Activated CD4-positive, alpha-beta T cell treated with anti-CD3 and anti-CD28 coated beads, Interleukin-2, amount 10 ng/mL, durations not matched to agents 24 days and 14 days (primary cell): Measurements from ENCODE around the gene CBY1. TPM values are rescaled to one million over a fixed set of nuclear protein-coding genes. Genes with fewer than 3 reads are reported as not detected.
A peak's percentile ranks its signal among the peaks of the same experiment; 100 is the strongest.

ENCODE experiments used
- DNase-seq: peaks from one replicate; pipeline ENCODE4 v3.0.0; 2022
- H3K27ac Mint-ChIP-seq: one replicate; pipeline ENCODE4 v1.8.0; 2022; ENCODE audit warnings: mild to moderate bottlenecking, mixed read lengths
- H3K27me3 Mint-ChIP-seq: one replicate; pipeline ENCODE4 v1.8.0; 2022; ENCODE audit warnings: mixed read lengths
- H3K36me3 Mint-ChIP-seq: one replicate; pipeline ENCODE4 v1.8.0; 2022; ENCODE audit warnings: low read depth, mild to moderate bottlenecking, mixed read lengths
- H3K4me1 Mint-ChIP-seq: one replicate; pipeline ENCODE4 v1.8.0; 2021; ENCODE audit warnings: mixed read lengths
- H3K4me3 Mint-ChIP-seq: one replicate; pipeline ENCODE4 v1.8.0; 2022; ENCODE audit warnings: mild to moderate bottlenecking, moderate library complexity, mixed read lengths
- H3K9me3 Mint-ChIP-seq: one replicate; pipeline ENCODE4 v1.8.0; 2021; ENCODE audit warnings: mixed read lengths
- intact Hi-C: fragments of 100-400 bp; cut with micrococcal nuclease; formaldehyde crosslinking; loops from one replicate; pipeline ENCODE4 v1.15.1; 2023
- total RNA-seq: library from RNA; stranded (reverse); gene quantifications from 2 replicates; pipeline ENCODE4 v1.2.3, GENCODE V29; 2022

The CBY1 gene
- total RNA-seq, 1 donor from 2014 or later = 13.3 TPM

- Mint-ChIP-seq H3K9me3 (no peaks in the 10 kb centered on the region), H3K4me1 (peaks cover 53% of the 10 kb centered on the region), H3K4me3 (peak overlapping the region; percentile 98), H3K27ac (peak overlapping the region; percentile 100), H3K36me3 (peaks cover 37% of the 10 kb centered on the region), H3K27me3 (peaks cover 2% of the 10 kb centered on the region)
- no peak for DNase-seq
- intact Hi-C loops = loop anchor here (10.0 kb wide), 1 partner anchor 414 kb away; no protein-coding TSS in a partner anchor
Observed at GRCh38 chr22:38700270-38700788, 43.9 kb downstream of the CBY1 start.

GRCh38 chr22:38700789-38701628, 44.6 kb downstream of the CBY1 start, which contains the start of gene JOSD1:
TSS of gene JOSD1 (minus strand) at chr22:38700943. CDS start at chr22:38699987, 956 bp downstream.
- peak; percentile 100 for DNase-seq
- Mint-ChIP-seq H3K9me3 (no peaks in the 10 kb centered on the region), H3K27ac (peak within 1 kb of the TSS; percentile 100), H3K4me3 (peak within 1 kb of the TSS; percentile 98), H3K27me3 (peaks cover 4% of the 10 kb centered on the region), H3K4me1 (peaks cover 57% of the 10 kb centered on the region), H3K36me3 (peaks cover 40% of the 10 kb centered on the region)
- intact Hi-C loops = loop anchor here (10.0 kb wide), 1 partner anchor 414 kb away; no protein-coding TSS in a partner anchor

GRCh38 chr22:38704654-38705234, 48.3 kb downstream of the CBY1 start:
- peak overlapping the region; percentile 81 for H3K4me3 Mint-ChIP-seq
- H3K4me1 Mint-ChIP-seq = peaks cover 53% of the 10 kb centered on the region
- H3K27ac Mint-ChIP-seq = peak overlapping the region; percentile 98
- intact Hi-C loops = loop anchor here (1.0 to 10.0 kb wide), 3 partner anchors 50 to 410 kb away; partner anchors contain the start of gene DDX17
- peaks cover 35% of the 10 kb centered on the region for H3K36me3 Mint-ChIP-seq
- DNase-seq = no peak
- H3K27me3 Mint-ChIP-seq = peaks cover 4% of the 10 kb centered on the region
- H3K9me3 Mint-ChIP-seq = no peaks in the 10 kb centered on the region

- H3K9me3 Mint-ChIP-seq = no peaks in the 10 kb centered on the region
- DNase-seq = peak; percentile 99
- peaks cover 54% of the 10 kb centered on the region for H3K4me1 Mint-ChIP-seq
- peaks cover 35% of the 10 kb centered on the region for H3K36me3 Mint-ChIP-seq
- peak within 1 kb of the TSS; percentile 98 for H3K27ac Mint-ChIP-seq
- intact Hi-C loops = loop anchor here (1.0 to 10.0 kb wide), 3 partner anchors 49 to 409 kb away; partner anchors contain the start of gene DDX17
- peak within 1 kb of the TSS; percentile 81 for H3K4me3 Mint-ChIP-seq
- peaks cover 4% of the 10 kb centered on the region for H3K27me3 Mint-ChIP-seq
Observed at GRCh38 chr22:38705235-38706100, 49.0 kb downstream of the CBY1 start, which contains the start of gene GTPBP1. TSS of gene GTPBP1 (plus strand) at chr22:38705944. CDS start at chr22:38705956, 12 bp downstream.

GRCh38 chr22:38706101-38706900, 49.9 kb downstream of the CBY1 start:
- peaks cover 58% of the 10 kb centered on the region for H3K4me1 Mint-ChIP-seq
- peak; percentile 87 for DNase-seq
- peak overlapping the region; percentile 91 for H3K27ac Mint-ChIP-seq
- peaks cover 38% of the 10 kb centered on the region for H3K36me3 Mint-ChIP-seq
- H3K9me3 Mint-ChIP-seq = no peaks in the 10 kb centered on the region
- intact Hi-C loops = loop anchor here (5.0 to 10.0 kb wide), 2 partner anchors 199 to 408 kb away; partner anchors contain the start of gene DDX17
- peaks cover 3% of the 10 kb centered on the region for H3K27me3 Mint-ChIP-seq
- peak overlapping the region; percentile 81 for H3K4me3 Mint-ChIP-seq

- Mint-ChIP-seq H3K4me3 (peak overlapping the region; percentile 81), H3K9me3 (no peaks in the 10 kb centered on the region), H3K27ac (peak overlapping the region; percentile 91), H3K27me3 (peaks cover 3% of the 10 kb centered on the region), H3K4me1 (peaks cover 55% of the 10 kb centered on the region), H3K36me3 (peaks cover 38% of the 10 kb centered on the region)
- intact Hi-C loops = loop anchor here (5.0 to 10.0 kb wide), 2 partner anchors 200 to 408 kb away; partner anchors contain the start of gene DDX17
- no peak for DNase-seq
Observed at GRCh38 chr22:38706901-38707195, 50.4 kb downstream of the CBY1 start.

- H3K36me3 Mint-ChIP-seq = peaks cover 43% of the 10 kb centered on the region
- H3K9me3 Mint-ChIP-seq = no peaks in the 10 kb centered on the region
- intact Hi-C loops = loop anchor here (5.0 to 10.0 kb wide), 2 partner anchors 200 to 407 kb away; partner anchors contain the start of gene DDX17
Observed at GRCh38 chr22:38707346-38707745, 50.9 kb downstream of the CBY1 start.

GRCh38 chr22:38707984-38708383, 51.5 kb downstream of the CBY1 start:
- H3K36me3 Mint-ChIP-seq = peaks cover 43% of the 10 kb centered on the region
- peak overlapping the region; percentile 81 for H3K4me3 Mint-ChIP-seq
- DNase-seq = no peak
- no peaks in the 10 kb centered on the region for H3K9me3 Mint-ChIP-seq
- H3K27ac Mint-ChIP-seq = peak overlapping the region; percentile 58
- intact Hi-C loops = loop anchor here (5.0 to 10.0 kb wide), 2 partner anchors 201 to 407 kb away; partner anchors contain the start of gene DDX17
- peaks cover 66% of the 10 kb centered on the region for H3K4me1 Mint-ChIP-seq
- peaks cover 3% of the 10 kb centered on the region for H3K27me3 Mint-ChIP-seq

More at GRCh38 chr22:38707346-38707745, 50.9 kb downstream of the CBY1 start:
- DNase-seq = peak; percentile 63
- peaks cover 60% of the 10 kb centered on the region for H3K4me1 Mint-ChIP-seq
- H3K27me3 Mint-ChIP-seq = peaks cover 3% of the 10 kb centered on the region
- H3K27ac Mint-ChIP-seq = peak overlapping the region; percentile 91
- peak overlapping the region; percentile 81 for H3K4me3 Mint-ChIP-seq

GRCh38 chr22:38709306-38709705, 52.9 kb downstream of the CBY1 start:
- no peaks in the 10 kb centered on the region for H3K9me3 Mint-ChIP-seq
- peaks cover 47% of the 10 kb centered on the region for H3K36me3 Mint-ChIP-seq
- H3K27ac Mint-ChIP-seq = no peak overlapping the region
- no peak for DNase-seq
- H3K4me1 Mint-ChIP-seq = peaks cover 72% of the 10 kb centered on the region
- peaks cover 3% of the 10 kb centered on the region for H3K27me3 Mint-ChIP-seq
- intact Hi-C loops = loop anchor here (5.0 to 10.0 kb wide), 2 partner anchors 202 to 405 kb away; partner anchors contain the start of gene DDX17
- H3K4me3 Mint-ChIP-seq = peak overlapping the region; percentile 42

GRCh38 chr22:38710351-38710750, 53.9 kb downstream of the CBY1 start:
- Mint-ChIP-seq H3K27me3 (peaks cover 3% of the 10 kb centered on the region), H3K9me3 (no peaks in the 10 kb centered on the region), H3K27ac (no peak overlapping the region), H3K4me1 (peaks cover 71% of the 10 kb centered on the region), H3K36me3 (peaks cover 56% of the 10 kb centered on the region), H3K4me3 (no peak overlapping the region)
- intact Hi-C loops = no loop called here
- DNase-seq = no peak

GRCh38 chr22:38710866-38711265, 54.4 kb downstream of the CBY1 start:
- peaks cover 56% of the 10 kb centered on the region for H3K36me3 Mint-ChIP-seq
- peaks cover 69% of the 10 kb centered on the region for H3K4me1 Mint-ChIP-seq
- H3K9me3 Mint-ChIP-seq = no peaks in the 10 kb centered on the region
- H3K27ac Mint-ChIP-seq = no peak overlapping the region
- intact Hi-C loops = no loop called here
- H3K4me3 Mint-ChIP-seq = no peak overlapping the region
- no peaks in the 10 kb centered on the region for H3K27me3 Mint-ChIP-seq
- no peak for DNase-seq

GRCh38 chr22:38712486-38713207, 56.2 kb downstream of the CBY1 start:
- peaks cover 59% of the 10 kb centered on the region for H3K36me3 Mint-ChIP-seq
- H3K4me1 Mint-ChIP-seq = peaks cover 62% of the 10 kb centered on the region
- no peaks in the 10 kb centered on the region for H3K9me3 Mint-ChIP-seq
- peak overlapping the region; percentile 55 for H3K27ac Mint-ChIP-seq
- H3K4me3 Mint-ChIP-seq = no peak overlapping the region
- intact Hi-C loops = no loop called here
- no peaks in the 10 kb centered on the region for H3K27me3 Mint-ChIP-seq
- DNase-seq = no peak
